Astrocyte of the cerebellum (primary cell): ENCODE data around the gene SHISAL2B.
"Not testable (repeated sequence)": the region's sequence is repeated elsewhere in the genome, so short reads cannot be mapped to it uniquely, and the experiment has no call there.

Experiments
- DNase-seq: peaks from one replicate; pipeline ENCODE4 v3.0.0-alpha.2; 2011; ENCODE audit warnings: low read depth
- H3K4me3 ChIP-seq: 2 replicates; pipeline ENCODE4 v1.5.1; 2011; ENCODE audit warnings: mild to moderate bottlenecking, low read depth, low read length, moderate library complexity
- in situ Hi-C: cut with HindIII; loops from 2 replicates; pipeline ENCODE4 v1.10.0; 2017; ENCODE audit warnings: low sequenced_read_pairs
- TF ChIP-seq, protein P1 (sequence below): IDR thresholded peaks from 2 replicates; pipeline ENCODE4 v1.5.1; 2012; ENCODE audit warnings: low read length, low read depth, moderate library complexity, mild to moderate bottlenecking; ENCODE audit errors: missing control alignments

SHISAL2B gene

DNA sequence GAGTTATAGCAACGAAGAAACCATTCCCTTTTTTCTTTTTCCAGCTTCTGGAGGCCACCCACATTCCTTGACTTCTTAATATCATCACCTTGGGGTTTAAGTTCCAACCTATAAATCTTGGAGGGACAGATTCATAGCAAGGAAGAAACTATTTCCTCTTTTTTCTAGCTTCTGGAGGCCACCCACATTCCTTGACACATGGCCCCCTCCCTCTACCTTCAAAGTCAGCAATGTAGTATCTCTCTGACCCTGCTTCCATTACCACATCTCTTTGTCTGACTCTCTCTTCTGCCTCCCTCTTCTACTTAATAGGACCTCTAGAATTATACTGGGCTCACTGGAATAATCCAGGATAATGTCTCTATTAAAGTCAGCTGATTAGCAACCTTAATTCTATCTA lies 34.7 kb upstream of the SHISAL2B start:
- TF ChIP-seq, protein P1, sequence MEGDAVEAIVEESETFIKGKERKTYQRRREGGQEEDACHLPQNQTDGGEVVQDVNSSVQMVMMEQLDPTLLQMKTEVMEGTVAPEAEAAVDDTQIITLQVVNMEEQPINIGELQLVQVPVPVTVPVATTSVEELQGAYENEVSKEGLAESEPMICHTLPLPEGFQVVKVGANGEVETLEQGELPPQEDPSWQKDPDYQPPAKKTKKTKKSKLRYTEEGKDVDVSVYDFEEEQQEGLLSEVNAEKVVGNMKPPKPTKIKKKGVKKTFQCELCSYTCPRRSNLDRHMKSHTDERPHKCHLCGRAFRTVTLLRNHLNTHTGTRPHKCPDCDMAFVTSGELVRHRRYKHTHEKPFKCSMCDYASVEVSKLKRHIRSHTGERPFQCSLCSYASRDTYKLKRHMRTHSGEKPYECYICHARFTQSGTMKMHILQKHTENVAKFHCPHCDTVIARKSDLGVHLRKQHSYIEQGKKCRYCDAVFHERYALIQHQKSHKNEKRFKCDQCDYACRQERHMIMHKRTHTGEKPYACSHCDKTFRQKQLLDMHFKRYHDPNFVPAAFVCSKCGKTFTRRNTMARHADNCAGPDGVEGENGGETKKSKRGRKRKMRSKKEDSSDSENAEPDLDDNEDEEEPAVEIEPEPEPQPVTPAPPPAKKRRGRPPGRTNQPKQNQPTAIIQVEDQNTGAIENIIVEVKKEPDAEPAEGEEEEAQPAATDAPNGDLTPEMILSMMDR, result no peak
- in situ Hi-C loops, result no loop called here
- no peak overlapping the region for H3K4me3 ChIP-seq
- no peak for DNase-seq

DNA sequence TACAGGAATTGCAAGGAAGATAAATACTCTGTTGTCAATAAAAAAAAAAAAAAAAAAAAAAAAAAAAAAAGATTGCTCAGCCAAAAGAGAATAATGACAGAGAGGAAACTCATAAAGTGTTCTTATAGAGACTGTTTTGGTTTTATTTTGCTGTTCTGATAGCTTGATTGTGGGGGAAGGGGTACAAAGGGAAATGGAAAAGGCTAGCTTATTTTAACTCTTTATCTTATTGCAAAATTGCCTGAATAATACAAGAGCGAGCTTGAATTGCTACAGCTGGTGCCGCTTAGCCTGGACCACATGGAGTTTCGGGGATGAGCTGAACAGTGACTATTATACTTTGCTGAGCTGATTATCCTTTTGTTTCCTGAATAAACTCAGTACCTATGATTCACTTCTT lies 31.0 kb upstream of the SHISAL2B start:
- in situ Hi-C loops, result no loop called here
- TF ChIP-seq, protein P1, result no peak
- DNase-seq, result no peak
- H3K4me3 ChIP-seq, result no peak overlapping the region

DNA sequence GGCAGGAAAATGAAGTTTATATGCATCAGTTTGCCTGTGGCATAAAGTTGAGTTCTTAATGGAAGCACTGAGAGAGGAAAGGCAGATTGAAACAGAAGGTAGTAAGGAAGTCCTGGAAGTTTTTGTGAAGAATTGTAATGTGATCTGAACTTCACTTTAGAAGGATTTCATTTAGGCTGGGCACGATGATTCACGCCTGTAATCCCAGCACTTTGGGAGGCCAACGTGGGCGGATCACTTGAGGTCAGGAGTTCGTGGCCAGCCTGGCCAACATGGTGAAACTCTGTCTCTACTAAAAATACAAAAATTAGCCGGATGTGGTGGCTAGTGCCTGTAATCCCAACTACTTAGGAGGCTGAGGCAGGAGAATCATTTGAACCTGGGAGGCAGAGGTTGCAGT lies 27.1 kb upstream of the SHISAL2B start:
- DNase-seq, in situ Hi-C loops, H3K4me3 ChIP-seq: not testable (repeated sequence)

DNA sequence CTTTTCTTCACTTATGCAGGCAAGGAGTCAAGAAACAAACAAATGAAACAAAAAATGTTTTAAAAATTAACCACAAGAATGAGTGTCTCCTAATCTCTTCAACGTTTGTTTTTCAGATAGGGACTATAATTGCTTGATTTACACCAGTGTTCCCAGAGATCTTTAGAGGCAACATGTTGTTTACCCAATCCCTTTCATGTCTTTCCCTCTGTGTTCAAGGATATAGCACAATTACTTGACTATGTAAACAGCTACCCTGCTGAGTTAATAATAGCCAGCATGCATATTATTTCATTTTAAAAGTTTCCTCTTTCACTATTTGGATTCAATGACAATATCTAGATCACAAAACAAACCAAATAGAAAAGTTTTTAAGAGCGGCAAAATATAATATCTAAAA lies 25.1 kb upstream of the SHISAL2B start:
- in situ Hi-C loops, result no loop called here
- H3K4me3 ChIP-seq, result no peak overlapping the region
- DNase-seq, result no peak
- TF ChIP-seq, protein P1, result no peak

DNA sequence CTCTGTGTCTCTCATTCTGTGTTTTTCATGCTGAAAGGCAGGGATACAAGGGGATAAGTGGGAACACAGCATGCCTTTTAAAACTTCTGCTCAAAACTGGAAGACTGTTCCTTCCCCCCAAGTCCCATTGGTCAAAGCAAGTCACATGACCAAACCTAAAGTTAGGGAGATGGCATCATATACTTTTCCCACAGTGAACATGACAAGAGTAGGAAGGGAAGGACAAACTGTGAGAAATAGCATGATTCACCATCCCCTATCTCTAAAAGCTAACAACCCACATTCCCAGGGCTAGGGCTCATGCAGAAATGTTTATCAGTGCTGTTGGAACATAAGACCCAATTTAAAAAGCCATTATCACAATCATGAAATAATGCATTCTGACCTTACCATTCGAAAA lies 24.2 kb upstream of the SHISAL2B start:
- in situ Hi-C loops, result no loop called here
- no peak overlapping the region for H3K4me3 ChIP-seq
- no peak for DNase-seq
- TF ChIP-seq, protein P1, result no peak

DNA sequence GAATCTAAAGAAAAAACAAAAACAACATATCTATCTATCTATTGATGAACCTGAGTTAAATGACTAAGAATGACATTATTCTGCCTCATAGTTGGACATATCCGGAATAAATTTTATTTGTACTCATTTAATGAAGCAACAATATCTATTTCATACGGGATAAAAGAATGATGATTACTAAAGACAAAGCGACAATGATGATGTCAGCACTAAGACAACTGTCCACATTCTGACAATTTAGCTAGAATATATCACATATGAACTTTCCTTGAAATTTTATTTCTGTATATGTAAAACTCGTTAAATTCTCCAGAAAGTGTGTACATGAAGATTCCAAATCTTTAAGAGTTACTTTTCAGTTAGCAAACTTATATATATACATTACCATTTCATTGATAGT lies 23.2 kb upstream of the SHISAL2B start:
- DNase-seq, result no peak
- no peak overlapping the region for H3K4me3 ChIP-seq
- TF ChIP-seq, protein P1, result no peak
- in situ Hi-C loops, result no loop called here

DNA sequence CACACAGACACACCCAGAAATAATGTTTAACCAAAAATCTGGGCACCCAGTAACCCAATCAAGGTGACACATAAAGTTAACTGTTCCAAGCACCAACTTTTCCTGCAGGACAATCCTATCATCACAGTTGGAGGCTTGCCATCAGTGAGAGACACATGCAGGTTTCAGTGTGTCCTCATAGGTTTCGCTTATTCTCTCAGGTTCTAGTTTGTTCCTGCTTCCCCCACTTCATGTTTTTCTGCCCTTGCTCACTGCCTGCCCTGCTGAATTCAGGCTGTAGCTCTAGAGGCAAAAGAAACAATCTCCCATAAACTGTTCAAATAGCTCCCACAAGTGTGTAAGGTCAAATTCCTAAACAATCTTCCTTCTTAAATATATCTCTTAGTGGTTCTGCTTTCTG lies 20.0 kb upstream of the SHISAL2B start:
- in situ Hi-C loops, result no loop called here
- DNase-seq, result no peak
- TF ChIP-seq, protein P1, result no peak
- H3K4me3 ChIP-seq, result no peak overlapping the region
